HG03103 (cell line): Measurements from ENCODE around the gene SAMSN1.
A peak's percentile ranks its signal among the peaks of the same experiment; 100 is the strongest.

Source experiments
- ATAC-seq: cut with Tn5 transposase; IDR thresholded peaks from one replicate; pipeline ENCODE4 v1.9.1; 2021; ENCODE audit warnings: low read depth; ENCODE audit not compliant: unreplicated experiment

SAMSN1 gene

GRCh38 chr21:14491269-14491681 is 54.8 kb downstream of the SAMSN1 start:
- ATAC-seq = no peak

GRCh38 chr21:14488672-14489204 is 57.4 kb downstream of the SAMSN1 start:
- no peak for ATAC-seq

- no peak for ATAC-seq
Measured at GRCh38 chr21:14487490-14488432, 58.4 kb downstream of the SAMSN1 start.

DNA sequence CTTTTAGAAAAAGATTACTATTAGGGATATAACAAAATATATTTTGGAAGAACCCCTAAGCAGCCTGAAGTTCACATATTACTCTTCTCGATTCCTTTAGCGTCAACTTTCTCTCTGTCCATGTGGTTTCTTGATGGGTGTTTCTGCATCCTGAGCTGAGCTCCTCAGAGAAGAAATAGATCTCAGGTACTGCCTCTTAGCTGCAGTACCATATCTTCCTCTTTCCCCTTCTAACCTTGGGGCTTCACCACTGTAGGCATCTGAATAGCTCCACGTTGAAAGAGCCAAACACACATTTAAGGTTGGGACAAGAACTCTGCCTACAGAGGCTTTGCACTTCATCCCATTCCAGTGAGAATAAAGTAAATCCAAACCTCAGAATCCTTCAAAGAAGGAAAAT is 59.2 kb downstream of the SAMSN1 start:
- no peak for ATAC-seq

- ATAC-seq = no peak
Measured at GRCh38 chr21:14484188-14485009, 61.7 kb downstream of the SAMSN1 start.

GRCh38 chr21:14483296-14483695 is 62.8 kb downstream of the SAMSN1 start:
- no peak for ATAC-seq

GRCh38 chr21:14482165-14482564 is 64.0 kb downstream of the SAMSN1 start:
- peak; percentile 60 for ATAC-seq

GRCh38 chr21:14480411-14481031 is 65.6 kb downstream of the SAMSN1 start:
- ATAC-seq = no peak

GRCh38 chr21:14479241-14479786 is 66.8 kb downstream of the SAMSN1 start:
- no peak for ATAC-seq

GRCh38 chr21:14477841-14478240 is 68.3 kb downstream of the SAMSN1 start:
- ATAC-seq = no peak

GRCh38 chr21:14477133-14477532 is 69.0 kb downstream of the SAMSN1 start:
- no peak for ATAC-seq

GRCh38 chr21:14474995-14475394 is 71.1 kb downstream of the SAMSN1 start:
- ATAC-seq = no peak

GRCh38 chr21:14469641-14470040 is 76.5 kb downstream of the SAMSN1 start:
- ATAC-seq = no peak

DNA sequence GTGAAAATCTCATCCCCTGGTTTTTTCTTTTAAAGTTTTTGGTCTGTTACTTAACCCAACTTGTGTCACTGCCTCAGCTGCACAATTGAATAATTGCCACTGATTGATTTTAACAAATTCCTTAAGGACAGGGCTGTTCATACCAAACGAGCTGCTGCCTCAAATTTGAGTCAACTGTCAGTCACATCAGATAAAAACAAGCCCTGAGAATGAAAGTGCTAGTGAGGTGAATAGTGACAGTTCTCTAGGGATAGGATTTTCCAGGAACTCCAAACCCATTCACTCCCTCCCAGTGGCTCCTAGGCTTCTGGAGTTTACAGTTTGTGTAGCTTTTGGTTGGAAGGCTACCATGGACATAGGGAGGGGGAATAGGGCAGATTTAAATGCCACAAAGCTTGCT is 79.4 kb downstream of the SAMSN1 start:
- no peak for ATAC-seq

- ATAC-seq = no peak
Measured at GRCh38 chr21:14457762-14458161, 88.4 kb downstream of the SAMSN1 start.

DNA sequence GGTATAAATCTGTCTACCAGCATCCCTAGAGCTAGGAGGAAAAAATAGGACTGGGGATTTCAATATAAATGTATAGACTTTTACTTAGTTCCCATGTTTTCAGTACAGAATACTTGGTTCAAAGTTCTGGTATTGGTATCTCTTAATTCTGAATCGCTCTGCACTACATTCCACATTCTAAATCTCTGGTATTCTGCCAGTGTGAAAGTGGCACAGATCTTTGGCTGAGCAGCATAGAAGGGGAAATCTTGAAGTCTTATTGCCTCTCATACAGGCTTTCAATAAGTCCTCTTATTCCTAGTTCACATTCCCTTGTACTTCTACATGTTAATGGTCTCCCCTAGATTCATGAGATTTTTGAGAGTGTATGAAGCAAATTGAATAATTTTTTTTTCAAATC is 89.2 kb downstream of the SAMSN1 start:
- ATAC-seq = no peak

DNA sequence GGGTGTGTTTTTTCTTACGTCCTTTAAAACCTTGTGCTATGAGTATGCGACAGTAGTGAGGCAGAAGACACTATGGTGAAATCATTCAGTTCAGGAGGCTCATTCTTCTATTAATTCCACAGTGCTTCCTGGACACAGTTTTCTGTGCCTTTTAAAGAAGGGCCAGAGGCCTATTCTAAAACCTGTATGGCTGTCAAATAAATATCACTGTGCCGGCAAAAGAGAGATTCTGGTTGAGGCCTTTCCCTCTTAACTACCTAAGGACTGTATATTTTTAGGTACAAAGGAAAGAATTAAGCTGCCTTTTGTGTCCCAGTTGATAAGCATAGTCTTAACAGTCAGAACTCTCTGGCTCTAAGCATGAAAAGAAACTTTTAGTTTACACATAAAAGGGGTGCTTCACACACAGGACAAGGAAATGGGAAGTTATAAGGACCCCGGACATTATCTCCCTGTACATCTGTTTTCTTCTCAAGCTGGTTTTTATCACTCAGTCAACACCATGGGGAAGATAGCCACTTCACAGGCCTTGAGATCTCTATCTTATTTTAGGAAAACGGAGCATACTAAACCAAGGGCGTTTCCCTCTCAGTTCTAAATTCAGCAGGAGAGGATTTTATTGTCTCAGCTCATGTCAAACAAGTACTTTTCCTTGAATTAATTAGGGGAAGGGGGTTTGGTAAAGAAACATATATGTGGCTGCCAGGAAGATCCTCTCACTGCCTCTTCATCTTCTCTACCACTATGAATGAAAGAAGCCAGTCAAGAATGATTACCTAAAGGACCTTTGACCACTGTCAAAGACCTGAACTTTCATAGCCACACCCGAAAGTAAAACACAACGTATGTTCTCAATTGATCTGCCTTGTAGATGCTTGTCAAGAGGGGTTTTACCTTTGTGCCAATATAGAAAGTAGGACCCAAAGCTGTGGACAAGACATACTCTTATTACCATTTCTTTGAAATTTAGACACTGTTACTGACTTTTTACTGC is 91.8 kb downstream of the SAMSN1 start:
- ATAC-seq = peak; percentile 66

GRCh38 chr21:14453339-14454015 is 92.6 kb downstream of the SAMSN1 start:
- peak; percentile 87 for ATAC-seq
